Activated naive CD8-positive, alpha-beta T cell treated with anti-CD3 and anti-CD28 coated beads, Interleukin-2, amount 10 ng/mL, durations not matched to agents 7 days and 5 days (primary cell): ENCODE data around the gene CKM. TPM values are rescaled to one million over a fixed set of nuclear protein-coding genes. Genes with fewer than 3 reads are reported as not detected.

ENCODE experiments used
- ATAC-seq: fragments of 150-1000 bp; cut with Tn5 transposase; one replicate; pipeline ENCODE4 v1.10.0; 2021; ENCODE audit warnings: low read depth, moderate library complexity
- POLR2A ChIA-PET: fragments of 350-600 bp; sonication (Branson Sonifier 250); formaldehyde crosslinking; loops from one replicate; lab custom pipeline; 2021; ENCODE audit warnings: antibody characterized with exemption; lab: Charles Lee
- DNase-seq: peaks from one replicate; pipeline ENCODE4 v3.0.0; 2021
- H3K27ac Mint-ChIP-seq: one replicate; pipeline ENCODE4 v1.8.0; 2022; ENCODE audit warnings: mild to moderate bottlenecking, mixed read lengths
- H3K27me3 Mint-ChIP-seq: one replicate; pipeline ENCODE4 v1.8.0; 2022; ENCODE audit warnings: mild to moderate bottlenecking, moderate library complexity, mixed read lengths
- H3K36me3 Mint-ChIP-seq: one replicate; pipeline ENCODE4 v1.8.0; 2021; ENCODE audit warnings: mild to moderate bottlenecking, mixed read lengths
- H3K4me1 Mint-ChIP-seq: one replicate; pipeline ENCODE4 v1.8.0; 2021; ENCODE audit warnings: mixed read lengths
- H3K4me3 Mint-ChIP-seq: one replicate; pipeline ENCODE4 v1.8.0; 2022; ENCODE audit warnings: mild to moderate bottlenecking, moderate library complexity, mixed read lengths
- H3K9me3 Mint-ChIP-seq: one replicate; pipeline ENCODE4 v1.8.0; 2021; ENCODE audit warnings: mixed read lengths
- total RNA-seq, 2 experiments: library from RNA; stranded (reverse); gene quantifications; one replicate each; pipeline ENCODE4 v1.2.3, GENCODE V29; 2021

CKM gene
- total RNA-seq, 2 experiments from 2014 or later = not detected

DNA sequence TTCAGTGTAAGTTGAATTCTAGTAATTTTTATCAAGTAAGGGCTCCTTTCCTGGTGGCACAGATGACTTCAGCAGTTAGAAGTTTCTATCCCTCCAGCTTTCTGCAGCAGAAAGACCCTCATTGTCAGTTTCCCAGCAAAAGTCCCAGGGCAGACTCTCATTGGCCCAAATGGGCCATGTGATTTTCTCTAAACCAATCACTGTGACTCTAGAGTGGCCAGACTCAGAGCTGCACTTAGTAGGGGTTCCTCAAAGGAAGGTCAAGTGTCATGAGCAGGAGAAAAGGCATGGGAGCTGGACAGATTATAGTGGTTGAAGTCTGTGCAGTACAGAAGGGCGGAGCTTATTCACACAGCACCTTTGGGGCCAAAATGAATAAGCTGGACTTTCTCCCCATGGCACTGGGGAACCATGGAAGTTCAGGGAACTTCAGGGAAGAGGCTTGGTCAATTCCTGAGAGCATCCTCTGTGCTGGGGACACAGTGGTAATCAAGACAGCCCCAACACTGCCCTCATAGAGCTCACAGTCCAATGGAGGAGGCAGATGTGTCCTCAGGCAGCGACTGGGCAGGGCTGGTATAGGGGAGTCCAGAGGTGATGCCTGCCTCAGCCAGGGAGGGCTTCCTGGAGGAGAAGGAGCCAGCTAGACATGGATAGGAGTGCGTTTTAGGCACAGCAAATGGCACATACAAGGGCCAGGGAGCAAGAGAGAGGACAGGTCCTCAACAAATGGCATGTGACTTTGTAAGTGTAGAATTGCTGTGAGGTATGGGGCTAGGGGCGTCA is 18.3 kb downstream of the CKM start:
- DNase-seq (no peak), ATAC-seq (no peak)
- Mint-ChIP-seq H3K27ac (no peak overlapping the region), H3K27me3 (no peaks in the 10 kb centered on the region), H3K9me3 (no peaks in the 10 kb centered on the region), H3K4me3 (no peak overlapping the region), H3K36me3 (no peaks in the 10 kb centered on the region), H3K4me1 (no peaks in the 10 kb centered on the region)
- POLR2A ChIA-PET = no interaction called here

DNA sequence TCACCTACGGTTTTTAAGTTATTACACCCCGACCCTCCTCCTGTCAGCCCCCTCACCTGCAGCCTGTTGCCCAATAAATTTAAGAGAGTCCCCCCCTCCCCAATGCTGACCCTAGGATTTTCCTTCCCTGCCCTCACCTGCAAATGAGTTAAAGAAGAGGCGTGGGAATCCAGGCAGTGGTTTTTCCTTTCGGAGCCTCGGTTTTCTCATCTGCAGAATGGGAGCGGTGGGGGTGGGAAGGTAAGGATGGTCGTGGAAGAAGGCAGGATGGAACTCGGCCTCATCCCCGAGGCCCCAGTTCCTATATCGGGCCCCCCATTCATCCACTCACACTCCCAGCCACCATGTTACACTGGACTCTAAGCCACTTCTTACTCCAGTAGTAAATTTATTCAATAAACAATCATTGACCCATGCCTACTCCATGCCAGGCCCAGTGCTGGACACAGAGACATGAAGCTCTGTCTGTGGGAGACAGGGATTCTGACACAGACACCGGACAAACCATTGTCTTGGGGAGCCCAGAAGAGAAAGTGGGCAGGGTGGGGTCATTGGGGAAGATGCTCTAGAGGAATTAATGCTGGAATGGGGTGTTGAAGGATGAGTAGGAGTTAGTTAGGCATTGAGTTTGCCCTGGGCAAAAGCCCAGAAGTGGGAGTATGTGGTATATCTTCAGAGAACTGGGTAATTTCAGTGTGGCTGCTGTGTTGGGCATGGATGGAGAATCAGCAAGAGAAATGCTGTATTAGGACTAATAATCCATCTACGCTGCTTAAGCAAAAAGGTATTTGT is 19.2 kb downstream of the CKM start:
- H3K4me3 Mint-ChIP-seq = no peak overlapping the region

GRCh38 chr19:45302416-45302815 is 20.3 kb downstream of the CKM start:
- POLR2A ChIA-PET = no interaction called here
- ATAC-seq = no peak
- H3K4me3 Mint-ChIP-seq = no peak overlapping the region

More for the DNA sequence above, 19.2 kb downstream of the CKM start:
- POLR2A ChIA-PET = interaction anchor here (0.7 kb wide), 1 partner anchor 13 kb away, joined by 3 read pairs; no protein-coding TSS in a partner anchor
- Mint-ChIP-seq H3K27ac (no peak overlapping the region), H3K27me3 (no peaks in the 10 kb centered on the region), H3K4me1 (no peaks in the 10 kb centered on the region), H3K9me3 (no peaks in the 10 kb centered on the region), H3K36me3 (no peaks in the 10 kb centered on the region)
- DNase-seq (no peak), ATAC-seq (no peak)

GRCh38 chr19:45299719-45300118 is 23.0 kb downstream of the CKM start:
- no peaks in the 10 kb centered on the region for H3K9me3 Mint-ChIP-seq
- no peak overlapping the region for H3K4me3 Mint-ChIP-seq
- no peaks in the 10 kb centered on the region for H3K36me3 Mint-ChIP-seq
- no peaks in the 10 kb centered on the region for H3K27me3 Mint-ChIP-seq
- ATAC-seq = no peak
- H3K4me1 Mint-ChIP-seq = no peaks in the 10 kb centered on the region
- POLR2A ChIA-PET = no interaction called here
- no peak for DNase-seq
- H3K27ac Mint-ChIP-seq = no peak overlapping the region

More at GRCh38 chr19:45302416-45302815, 20.3 kb downstream of the CKM start:
- no peaks in the 10 kb centered on the region for H3K4me1 Mint-ChIP-seq
- no peaks in the 10 kb centered on the region for H3K9me3 Mint-ChIP-seq
- no peaks in the 10 kb centered on the region for H3K36me3 Mint-ChIP-seq
- H3K27ac Mint-ChIP-seq = no peak overlapping the region
- H3K27me3 Mint-ChIP-seq = no peaks in the 10 kb centered on the region
- DNase-seq = no peak

GRCh38 chr19:45298264-45298663 is 24.4 kb downstream of the CKM start:
- no peaks in the 10 kb centered on the region for H3K9me3 Mint-ChIP-seq
- ATAC-seq = no peak
- H3K27ac Mint-ChIP-seq = no peak overlapping the region
- peaks cover 3% of the 10 kb centered on the region for H3K36me3 Mint-ChIP-seq
- POLR2A ChIA-PET = no interaction called here
- H3K27me3 Mint-ChIP-seq = no peaks in the 10 kb centered on the region
- H3K4me1 Mint-ChIP-seq = no peaks in the 10 kb centered on the region
- H3K4me3 Mint-ChIP-seq = no peak overlapping the region
- no peak for DNase-seq

- POLR2A ChIA-PET = no interaction called here
- Mint-ChIP-seq H3K36me3 (peaks cover 4% of the 10 kb centered on the region), H3K27ac (no peak overlapping the region), H3K4me3 (no peak overlapping the region), H3K9me3 (no peaks in the 10 kb centered on the region), H3K27me3 (no peaks in the 10 kb centered on the region), H3K4me1 (no peaks in the 10 kb centered on the region)
- ATAC-seq = no peak
- DNase-seq = no peak
Measured at GRCh38 chr19:45297674-45298073, 25.0 kb downstream of the CKM start.

DNA sequence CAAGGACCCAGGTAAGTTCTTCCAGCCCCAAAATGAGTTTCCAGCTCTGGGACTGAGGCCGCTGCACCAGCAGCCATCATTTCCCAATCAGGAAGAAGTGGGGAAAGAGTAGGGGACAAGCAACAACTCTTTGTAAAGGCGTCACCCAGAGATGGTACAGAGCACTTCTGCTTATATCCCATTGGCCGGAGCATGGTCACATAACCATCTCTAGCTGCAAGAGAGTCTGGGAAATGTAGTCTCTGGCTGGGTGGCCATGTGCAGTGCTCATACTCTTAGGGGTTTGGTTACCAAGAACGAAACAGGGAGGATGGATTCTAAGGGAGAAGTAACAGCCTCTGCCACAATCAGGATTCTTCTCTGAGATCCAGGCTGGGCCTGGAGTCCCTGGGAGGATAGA is 26.3 kb downstream of the CKM start:
- POLR2A ChIA-PET = no interaction called here
- DNase-seq (no peak), ATAC-seq (no peak)
- H3K4me3 Mint-ChIP-seq = no peak overlapping the region
- no peaks in the 10 kb centered on the region for H3K9me3 Mint-ChIP-seq
- H3K36me3 Mint-ChIP-seq = peaks cover 7% of the 10 kb centered on the region
- H3K4me1 Mint-ChIP-seq = no peaks in the 10 kb centered on the region
- no peak overlapping the region for H3K27ac Mint-ChIP-seq
- no peaks in the 10 kb centered on the region for H3K27me3 Mint-ChIP-seq

GRCh38 chr19:45295873-45296272 is 26.8 kb downstream of the CKM start:
- Mint-ChIP-seq H3K27me3 (no peaks in the 10 kb centered on the region), H3K36me3 (peaks cover 7% of the 10 kb centered on the region)
- no peak for ATAC-seq

GRCh38 chr19:45294291-45295029 is 28.2 kb downstream of the CKM start:
- peaks cover 7% of the 10 kb centered on the region for H3K36me3 Mint-ChIP-seq
- H3K9me3 Mint-ChIP-seq = no peaks in the 10 kb centered on the region
- H3K27ac Mint-ChIP-seq = no peak overlapping the region
- no peaks in the 10 kb centered on the region for H3K4me1 Mint-ChIP-seq
- POLR2A ChIA-PET = no interaction called here
- H3K27me3 Mint-ChIP-seq = no peaks in the 10 kb centered on the region
- no peak overlapping the region for H3K4me3 Mint-ChIP-seq
- DNase-seq (no peak), ATAC-seq (no peak)

More at GRCh38 chr19:45295873-45296272, 26.8 kb downstream of the CKM start:
- Mint-ChIP-seq H3K27ac (no peak overlapping the region), H3K4me3 (no peak overlapping the region), H3K4me1 (no peaks in the 10 kb centered on the region), H3K9me3 (no peaks in the 10 kb centered on the region)
- POLR2A ChIA-PET = no interaction called here
- DNase-seq = no peak

GRCh38 chr19:45293682-45294081 is 29.0 kb downstream of the CKM start:
- DNase-seq (no peak), ATAC-seq (no peak)
- Mint-ChIP-seq H3K4me1 (no peaks in the 10 kb centered on the region), H3K36me3 (peaks cover 8% of the 10 kb centered on the region), H3K27ac (no peak overlapping the region), H3K27me3 (no peaks in the 10 kb centered on the region), H3K4me3 (no peak overlapping the region), H3K9me3 (no peaks in the 10 kb centered on the region)
- POLR2A ChIA-PET = no interaction called here

- Mint-ChIP-seq H3K4me3 (no peak overlapping the region), H3K9me3 (no peaks in the 10 kb centered on the region), H3K27me3 (no peaks in the 10 kb centered on the region), H3K4me1 (no peaks in the 10 kb centered on the region), H3K27ac (no peak overlapping the region), H3K36me3 (peaks cover 9% of the 10 kb centered on the region)
- DNase-seq (no peak), ATAC-seq (no peak)
- POLR2A ChIA-PET = no interaction called here
Measured at GRCh38 chr19:45291834-45292233, 30.8 kb downstream of the CKM start.

DNA sequence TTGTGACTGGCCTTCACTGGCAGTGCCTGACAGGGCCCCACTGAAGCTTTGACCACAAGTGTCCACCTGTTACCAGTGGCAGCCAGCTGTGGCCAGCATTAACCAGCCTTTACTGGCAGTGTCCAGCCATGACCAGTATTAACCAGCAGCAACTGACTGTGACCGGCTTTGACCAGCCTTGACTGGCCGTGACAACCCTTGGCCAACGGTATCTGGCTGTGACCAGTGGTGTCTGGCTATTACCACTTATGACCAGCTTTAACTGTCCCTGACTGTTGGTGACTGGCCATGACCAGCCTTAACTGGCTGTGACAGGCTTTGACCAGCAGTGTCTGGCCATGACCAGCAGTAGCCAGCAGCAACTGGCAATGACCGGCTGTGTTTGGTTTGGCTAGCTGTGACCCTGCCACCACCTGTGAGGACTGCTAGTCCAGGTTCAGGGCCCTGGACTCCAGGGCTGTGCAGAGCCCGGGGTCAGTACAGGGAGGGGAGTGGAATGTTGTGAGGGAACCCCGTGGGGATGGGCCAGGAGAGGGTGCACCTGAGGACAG is 32.2 kb downstream of the CKM start:
- H3K4me1 Mint-ChIP-seq = no peaks in the 10 kb centered on the region
- POLR2A ChIA-PET = no interaction called here
- H3K36me3 Mint-ChIP-seq = peaks cover 12% of the 10 kb centered on the region
- H3K9me3 Mint-ChIP-seq = no peaks in the 10 kb centered on the region
- no peak overlapping the region for H3K27ac Mint-ChIP-seq
- DNase-seq (no peak), ATAC-seq (no peak)
- no peak overlapping the region for H3K4me3 Mint-ChIP-seq
- H3K27me3 Mint-ChIP-seq = no peaks in the 10 kb centered on the region

GRCh38 chr19:45283443-45284033 is 39.1 kb downstream of the CKM start:
- Mint-ChIP-seq H3K27me3 (no peaks in the 10 kb centered on the region), H3K4me1 (no peaks in the 10 kb centered on the region), H3K9me3 (no peaks in the 10 kb centered on the region), H3K4me3 (no peak overlapping the region), H3K27ac (peak overlapping the region; percentile 28), H3K36me3 (peaks cover 15% of the 10 kb centered on the region)
- POLR2A ChIA-PET = no interaction called here
- DNase-seq = no peak
- ATAC-seq = no peak
